Activated CD4-positive, alpha-beta memory T cell treated with anti-CD3 and anti-CD28 coated beads, Interleukin-2, amount 10 ng/mL, durations not matched to agents 7 days and 5 days (primary cell): Measurements from ENCODE around the gene RUNX1. TPM values are rescaled to one million over a fixed set of nuclear protein-coding genes. Genes with fewer than 3 reads are reported as not detected.
A peak's percentile ranks its signal among the peaks of the same experiment; 100 is the strongest.
"Not testable (repeated sequence)": the region's sequence is repeated elsewhere in the genome, so short reads cannot be mapped to it uniquely, and the experiment has no call there.

Experiments
- CTCF ChIA-PET: fragments of 350-600 bp; sonication (Branson Sonifier 250); formaldehyde crosslinking; loops from one replicate; lab custom pipeline; 2021; ENCODE audit warnings: antibody characterized with exemption, inconsistent platforms; lab: Charles Lee
- POLR2A ChIA-PET: fragments of 350-600 bp; sonication (Branson Sonifier 250); formaldehyde crosslinking; loops from one replicate; lab custom pipeline; 2021; ENCODE audit warnings: antibody characterized with exemption; lab: Charles Lee
- DNase-seq: peaks from one replicate; pipeline ENCODE4 v3.0.0-alpha.2; 2020
- H3K27ac Mint-ChIP-seq: one replicate; pipeline ENCODE4 v1.8.0; 2021; ENCODE audit warnings: mild to moderate bottlenecking, mixed read lengths
- H3K27me3 Mint-ChIP-seq: one replicate; pipeline ENCODE4 v1.8.0; 2021; ENCODE audit warnings: mixed read lengths
- H3K36me3 Mint-ChIP-seq: one replicate; pipeline ENCODE4 v1.8.0; 2021; ENCODE audit warnings: low read depth, mixed read lengths
- H3K4me1 Mint-ChIP-seq: one replicate; pipeline ENCODE4 v1.8.0; 2021; ENCODE audit warnings: mixed read lengths
- H3K4me3 Mint-ChIP-seq: one replicate; pipeline ENCODE4 v1.8.0; 2021; ENCODE audit warnings: mild to moderate bottlenecking, mixed read lengths
- H3K9me3 Mint-ChIP-seq: one replicate; pipeline ENCODE4 v1.8.0; 2021; ENCODE audit warnings: mixed read lengths
- total RNA-seq, 2 experiments: library from RNA; stranded (reverse); gene quantifications; one replicate each; pipeline ENCODE4 v1.2.3, GENCODE V29; 2021

Gene RUNX1
- total RNA-seq, 2 experiments from 2014 or later: 53.0 to 56.3 TPM

GRCh38 chr21:34971656-34972055 is 77.4 kb downstream of the RUNX1 start:
- ChIA-PET POLR2A (interaction anchor here (1.4 to 5.8 kb wide), 4 partner anchors 10 to 75 kb away, joined by 3 to 63 read pairs (median 38); no protein-coding TSS in a partner anchor), CTCF (interaction anchor here (0.8 kb wide), 1 partner anchor 82 kb away, joined by 4 read pairs; no protein-coding TSS in a partner anchor)
- H3K4me3 Mint-ChIP-seq: no peak overlapping the region
- no peaks in the 10 kb centered on the region for H3K9me3 Mint-ChIP-seq
- H3K4me1 Mint-ChIP-seq: peaks cover 89% of the 10 kb centered on the region
- H3K27ac Mint-ChIP-seq: no peak overlapping the region
- no peak for DNase-seq
- peaks cover 42% of the 10 kb centered on the region for H3K36me3 Mint-ChIP-seq
- peaks cover 9% of the 10 kb centered on the region for H3K27me3 Mint-ChIP-seq

- Mint-ChIP-seq H3K4me3 (no peak overlapping the region), H3K4me1 (peaks cover 91% of the 10 kb centered on the region), H3K9me3 (no peaks in the 10 kb centered on the region), H3K27me3 (peaks cover 6% of the 10 kb centered on the region), H3K27ac (no peak overlapping the region), H3K36me3 (peaks cover 38% of the 10 kb centered on the region)
- DNase-seq: no peak
- ChIA-PET POLR2A (interaction anchor here (0.7 to 5.8 kb wide), 7 partner anchors 8 to 82 kb away, joined by 3 to 63 read pairs (median 3); no protein-coding TSS in a partner anchor), CTCF (no interaction called here)
These were observed 78.5 kb downstream of the RUNX1 start for GRCh38 chr21:34970566-34970965.

- peaks cover 4% of the 10 kb centered on the region for H3K27me3 Mint-ChIP-seq
- H3K4me3 Mint-ChIP-seq: no peak overlapping the region
- H3K36me3 Mint-ChIP-seq: peaks cover 38% of the 10 kb centered on the region
- peak overlapping the region; percentile 94 for H3K27ac Mint-ChIP-seq
- DNase-seq: no peak
- H3K9me3 Mint-ChIP-seq: no peaks in the 10 kb centered on the region
- ChIA-PET CTCF (no interaction called here), POLR2A (interaction anchor here (0.7 to 5.8 kb wide), 7 partner anchors 12 to 82 kb away, joined by 3 to 63 read pairs (median 20); no protein-coding TSS in a partner anchor)
- peaks cover 91% of the 10 kb centered on the region for H3K4me1 Mint-ChIP-seq
These were observed 79.0 kb downstream of the RUNX1 start for GRCh38 chr21:34970167-34970500.

- no peak for DNase-seq
- ChIA-PET POLR2A (interaction anchor here (1.6 to 5.8 kb wide), 7 partner anchors 13 to 81 kb away, joined by 3 to 63 read pairs (median 27); no protein-coding TSS in a partner anchor), CTCF (no interaction called here)
- Mint-ChIP-seq H3K36me3 (peaks cover 43% of the 10 kb centered on the region), H3K4me3 (peak overlapping the region; percentile 54), H3K27ac (peak overlapping the region; percentile 94), H3K4me1 (peaks cover 91% of the 10 kb centered on the region), H3K9me3 (no peaks in the 10 kb centered on the region), H3K27me3 (peaks cover 4% of the 10 kb centered on the region)
These were observed 79.5 kb downstream of the RUNX1 start for GRCh38 chr21:34969423-34970166.

GRCh38 chr21:34968414-34969333 is 80.4 kb downstream of the RUNX1 start:
- no peak for DNase-seq
- Mint-ChIP-seq H3K36me3 (peaks cover 44% of the 10 kb centered on the region), H3K27ac (peak overlapping the region; percentile 94), H3K4me3 (peak overlapping the region; percentile 54), H3K4me1 (peaks cover 88% of the 10 kb centered on the region), H3K27me3 (peaks cover 4% of the 10 kb centered on the region), H3K9me3 (no peaks in the 10 kb centered on the region)
- ChIA-PET POLR2A (interaction anchor here (1.0 to 5.8 kb wide), 17 partner anchors 14 to 131 kb away, joined by 3 to 63 read pairs (median 7); no protein-coding TSS in a partner anchor), CTCF (interaction anchor here (0.9 to 1.7 kb wide), 5 partner anchors 13 to 79 kb away, joined by 3 to 8 read pairs (median 4); no protein-coding TSS in a partner anchor)

- ChIA-PET POLR2A (interaction anchor here (0.8 to 5.8 kb wide), 19 partner anchors 10 to 132 kb away, joined by 3 to 63 read pairs (median 6); no protein-coding TSS in a partner anchor), CTCF (interaction anchor here (0.7 to 1.7 kb wide), 10 partner anchors 11 to 173 kb away, joined by 3 to 8 read pairs (median 4); no protein-coding TSS in a partner anchor)
- Mint-ChIP-seq H3K4me3 (peak overlapping the region; percentile 51), H3K9me3 (no peaks in the 10 kb centered on the region), H3K27me3 (peaks cover 4% of the 10 kb centered on the region), H3K27ac (peak overlapping the region; percentile 94), H3K36me3 (peaks cover 45% of the 10 kb centered on the region), H3K4me1 (peaks cover 89% of the 10 kb centered on the region)
- peak; percentile 55 for DNase-seq
These were observed 81.4 kb downstream of the RUNX1 start for GRCh38 chr21:34967509-34968289.

GRCh38 chr21:34966881-34967280 is 82.2 kb downstream of the RUNX1 start:
- Mint-ChIP-seq H3K36me3 (peaks cover 46% of the 10 kb centered on the region), H3K27ac (peak overlapping the region; percentile 58), H3K4me1 (peaks cover 90% of the 10 kb centered on the region)
- not testable (repeated sequence) for H3K27me3 Mint-ChIP-seq, H3K9me3 Mint-ChIP-seq, DNase-seq, H3K4me3 Mint-ChIP-seq
- ChIA-PET POLR2A (interaction anchor here (1.0 to 5.8 kb wide), 11 partner anchors 11 to 80 kb away, joined by 4 to 63 read pairs (median 20); no protein-coding TSS in a partner anchor), CTCF (interaction anchor here (0.7 to 1.7 kb wide), 6 partner anchors 17 to 174 kb away, joined by 3 to 8 read pairs (median 4); no protein-coding TSS in a partner anchor)

GRCh38 chr21:34965200-34966174 is 83.6 kb downstream of the RUNX1 start:
- CTCF ChIA-PET: interaction anchor here (1.2 kb wide), 1 partner anchor 76 kb away, joined by 3 read pairs; no protein-coding TSS in a partner anchor
- Mint-ChIP-seq H3K36me3 (peaks cover 47% of the 10 kb centered on the region), H3K4me1 (peaks cover 88% of the 10 kb centered on the region), H3K9me3 (no peaks in the 10 kb centered on the region), H3K4me3 (no peak overlapping the region), H3K27ac (no peak overlapping the region), H3K27me3 (no peaks in the 10 kb centered on the region)
- POLR2A ChIA-PET: interaction anchor here (0.6 to 2.0 kb wide), 5 partner anchors 18 to 83 kb away, joined by 3 to 4 read pairs (median 3); partner anchors contain the start of gene RUNX1
- no peak for DNase-seq

GRCh38 chr21:34962586-34963222 is 86.4 kb downstream of the RUNX1 start:
- CTCF ChIA-PET: no interaction called here
- peaks cover 72% of the 10 kb centered on the region for H3K4me1 Mint-ChIP-seq
- H3K36me3 Mint-ChIP-seq: peaks cover 57% of the 10 kb centered on the region
- peak overlapping the region; percentile 74 for H3K27ac Mint-ChIP-seq
- peak overlapping the region; percentile 35 for H3K4me3 Mint-ChIP-seq
- POLR2A ChIA-PET: interaction anchor here (0.9 to 2.5 kb wide), 8 partner anchors 9 to 85 kb away, joined by 3 to 8 read pairs (median 5); no protein-coding TSS in a partner anchor
- H3K9me3 Mint-ChIP-seq: peaks cover 3% of the 10 kb centered on the region
- no peaks in the 10 kb centered on the region for H3K27me3 Mint-ChIP-seq
- no peak for DNase-seq

GRCh38 chr21:34962136-34962535 is 87.0 kb downstream of the RUNX1 start:
- H3K27me3 Mint-ChIP-seq: no peaks in the 10 kb centered on the region
- peaks cover 53% of the 10 kb centered on the region for H3K36me3 Mint-ChIP-seq
- DNase-seq: no peak
- CTCF ChIA-PET: no interaction called here
- POLR2A ChIA-PET: interaction anchor here (1.1 to 2.5 kb wide), 6 partner anchors 8 to 85 kb away, joined by 3 to 8 read pairs (median 3); no protein-coding TSS in a partner anchor
- H3K9me3 Mint-ChIP-seq: peaks cover 3% of the 10 kb centered on the region
- peaks cover 66% of the 10 kb centered on the region for H3K4me1 Mint-ChIP-seq
- H3K4me3 Mint-ChIP-seq: peak overlapping the region; percentile 35
- H3K27ac Mint-ChIP-seq: peak overlapping the region; percentile 74
